ENCODE results near the gene SPATA16. TPM values are rescaled to one million over a fixed set of nuclear protein-coding genes. Genes with fewer than 3 reads are reported as not detected.

SPATA16 gene
- total RNA-seq, 3 donors from 2014 or later: not detected

GRCh38 chr3:173006006-173006405 is 135.0 kb downstream of the SPATA16 start:
- Mint-ChIP-seq H3K4me1 (ENCODE audit: low read depth) (no peaks in the 10 kb centered on the region), H3K27me3 (ENCODE audit: low read depth) (no peaks in the 10 kb centered on the region), H3K36me3 (ENCODE audit: insufficient read depth) (no peaks in the 10 kb centered on the region), H3K4me3 (no peak overlapping the region), H3K9me3 (no peaks in the 10 kb centered on the region)
- DNase-seq (no peak), ATAC-seq (no peak)

DNA sequence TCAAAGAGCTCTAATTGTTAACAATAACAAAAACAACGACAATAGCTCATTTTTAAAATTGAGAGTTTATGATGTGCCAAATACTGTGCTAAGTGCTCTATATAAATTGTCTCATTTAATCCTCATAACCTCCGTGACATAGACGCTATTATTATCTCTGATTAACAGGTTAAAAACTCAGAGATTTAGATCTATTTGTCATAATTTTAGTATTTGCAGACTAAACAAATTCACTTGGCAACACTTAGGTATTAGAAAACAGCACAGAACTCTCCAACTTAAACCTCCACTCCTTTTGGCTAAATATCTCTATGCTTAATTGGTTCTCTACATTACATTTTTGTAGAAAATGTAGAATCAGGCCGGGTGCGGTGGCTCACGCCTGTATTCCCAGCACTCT is 136.4 kb downstream of the SPATA16 start:
- H3K4me3 Mint-ChIP-seq: no peak overlapping the region
- no peaks in the 10 kb centered on the region for H3K36me3 Mint-ChIP-seq (ENCODE audit: insufficient read depth)
- ATAC-seq (no peak), DNase-seq (no peak)
- no peaks in the 10 kb centered on the region for H3K27me3 Mint-ChIP-seq (ENCODE audit: low read depth)
- H3K4me1 Mint-ChIP-seq (ENCODE audit: low read depth): no peaks in the 10 kb centered on the region
- no peaks in the 10 kb centered on the region for H3K9me3 Mint-ChIP-seq

DNA sequence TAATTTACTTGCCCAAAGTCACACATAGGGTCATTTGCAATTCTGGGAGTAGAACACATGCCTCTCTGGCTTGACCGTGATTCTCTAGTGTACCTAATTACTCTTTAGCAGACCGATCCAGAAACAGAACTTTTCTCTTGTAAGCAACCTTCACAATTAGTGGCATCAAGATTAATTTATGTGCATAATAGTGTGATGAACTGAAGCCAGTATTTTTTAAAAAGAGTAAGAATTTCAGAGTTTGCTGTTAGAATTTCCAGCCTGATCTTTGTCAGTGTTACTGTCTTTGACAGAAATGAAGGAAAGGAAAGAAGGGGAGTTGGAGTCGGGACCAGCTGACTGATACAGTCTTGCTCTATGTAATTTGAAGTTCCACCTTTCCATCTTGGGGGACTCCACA is 137.1 kb downstream of the SPATA16 start:
- H3K9me3 Mint-ChIP-seq: no peaks in the 10 kb centered on the region
- H3K27me3 Mint-ChIP-seq (ENCODE audit: low read depth): no peaks in the 10 kb centered on the region
- DNase-seq (no peak), ATAC-seq (no peak)
- no peaks in the 10 kb centered on the region for H3K36me3 Mint-ChIP-seq (ENCODE audit: insufficient read depth)
- H3K4me1 Mint-ChIP-seq (ENCODE audit: low read depth): no peaks in the 10 kb centered on the region
- H3K4me3 Mint-ChIP-seq: no peak overlapping the region

- DNase-seq (no peak), ATAC-seq (no peak)
- H3K4me3 Mint-ChIP-seq: no peak overlapping the region
- no peaks in the 10 kb centered on the region for H3K27me3 Mint-ChIP-seq (ENCODE audit: low read depth)
- no peaks in the 10 kb centered on the region for H3K4me1 Mint-ChIP-seq (ENCODE audit: low read depth)
- H3K9me3 Mint-ChIP-seq: no peaks in the 10 kb centered on the region
- H3K36me3 Mint-ChIP-seq (ENCODE audit: insufficient read depth): no peaks in the 10 kb centered on the region
These were observed 137.6 kb downstream of the SPATA16 start for GRCh38 chr3:173003471-173003870.

DNA sequence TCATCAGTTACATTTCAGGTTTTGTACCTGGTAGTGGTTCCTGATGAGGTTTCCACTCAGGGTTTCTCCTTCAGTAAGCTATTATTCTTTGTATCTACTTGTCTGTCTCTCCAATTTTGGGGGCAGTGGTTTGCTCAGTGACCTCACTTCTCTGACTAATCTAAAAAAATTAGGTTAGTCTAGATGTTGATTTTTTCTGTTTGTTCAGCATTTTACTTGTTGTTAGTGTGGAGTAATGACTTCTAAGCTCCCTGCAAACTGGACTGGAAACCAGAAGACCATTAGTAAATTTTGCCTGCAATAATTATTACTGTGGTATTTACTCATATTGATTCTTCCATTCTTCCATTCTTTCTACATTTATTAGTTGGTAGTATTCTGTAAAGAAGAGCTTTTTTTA is 139.4 kb downstream of the SPATA16 start:
- H3K36me3 Mint-ChIP-seq (ENCODE audit: insufficient read depth): no peaks in the 10 kb centered on the region
- H3K4me1 Mint-ChIP-seq (ENCODE audit: low read depth): no peaks in the 10 kb centered on the region
- H3K4me3 Mint-ChIP-seq: no peak overlapping the region
- H3K9me3 Mint-ChIP-seq: no peaks in the 10 kb centered on the region
- ATAC-seq (no peak), DNase-seq (no peak)
- no peaks in the 10 kb centered on the region for H3K27me3 Mint-ChIP-seq (ENCODE audit: low read depth)

- H3K36me3 Mint-ChIP-seq (ENCODE audit: insufficient read depth): no peaks in the 10 kb centered on the region
- ATAC-seq: no peak
- H3K4me1 Mint-ChIP-seq (ENCODE audit: low read depth): no peaks in the 10 kb centered on the region
- no peak for DNase-seq
- no peaks in the 10 kb centered on the region for H3K9me3 Mint-ChIP-seq
- H3K27me3 Mint-ChIP-seq (ENCODE audit: low read depth): no peaks in the 10 kb centered on the region
- H3K4me3 Mint-ChIP-seq: no peak overlapping the region
These were observed 140.5 kb downstream of the SPATA16 start for GRCh38 chr3:173000553-173000952.

DNA sequence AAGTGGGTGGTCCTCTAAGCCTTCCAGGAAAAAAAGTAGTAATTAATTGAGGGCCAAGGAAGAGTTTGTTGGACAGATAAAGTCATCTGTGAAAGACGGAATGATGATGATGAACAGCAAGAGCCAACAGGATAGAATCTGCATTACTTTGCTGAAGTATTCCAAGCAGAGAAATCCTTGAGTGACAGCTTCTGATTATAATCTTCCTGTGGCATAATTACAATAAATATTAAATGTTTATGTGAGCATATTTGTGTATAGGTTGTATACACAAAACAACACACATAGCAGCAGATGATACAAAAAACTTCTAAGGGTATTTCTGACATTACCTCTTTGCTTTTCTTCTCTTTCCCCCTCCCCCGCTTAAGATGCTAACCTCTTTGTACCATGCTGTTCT is 147.6 kb downstream of the SPATA16 start:
- no peaks in the 10 kb centered on the region for H3K4me1 Mint-ChIP-seq (ENCODE audit: low read depth)
- no peak overlapping the region for H3K4me3 Mint-ChIP-seq
- H3K9me3 Mint-ChIP-seq: no peaks in the 10 kb centered on the region
- no peaks in the 10 kb centered on the region for H3K36me3 Mint-ChIP-seq (ENCODE audit: insufficient read depth)
- H3K27me3 Mint-ChIP-seq (ENCODE audit: low read depth): no peaks in the 10 kb centered on the region
- ATAC-seq (no peak), DNase-seq (no peak)

- DNase-seq (no peak), ATAC-seq (no peak)
- H3K27me3 Mint-ChIP-seq (ENCODE audit: low read depth): no peaks in the 10 kb centered on the region
- H3K4me1 Mint-ChIP-seq (ENCODE audit: low read depth): no peaks in the 10 kb centered on the region
- H3K36me3 Mint-ChIP-seq (ENCODE audit: insufficient read depth): no peaks in the 10 kb centered on the region
- no peaks in the 10 kb centered on the region for H3K9me3 Mint-ChIP-seq
- no peak overlapping the region for H3K4me3 Mint-ChIP-seq
These were observed 149.5 kb downstream of the SPATA16 start for GRCh38 chr3:172991424-172991996.

DNA sequence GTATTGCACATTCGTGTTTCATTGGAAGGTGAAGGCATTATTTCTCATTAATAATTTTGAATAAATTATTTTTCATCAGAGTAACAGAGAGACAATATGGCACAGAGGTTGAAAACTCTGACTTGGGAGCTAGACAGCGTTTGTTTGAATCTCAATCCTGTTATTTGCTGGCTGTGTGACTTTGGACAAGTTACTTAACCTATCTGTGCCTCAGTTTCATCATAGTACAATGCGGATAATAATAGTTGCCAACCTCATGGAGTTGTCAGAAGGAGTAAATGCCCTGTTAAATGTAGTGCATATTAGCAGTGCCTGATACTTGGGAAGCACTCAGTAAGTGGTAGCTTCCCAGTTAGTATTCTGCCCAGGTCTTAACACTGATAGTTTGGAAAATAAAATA is 151.7 kb downstream of the SPATA16 start:
- H3K9me3 Mint-ChIP-seq: no peaks in the 10 kb centered on the region
- ATAC-seq: no peak

DNA sequence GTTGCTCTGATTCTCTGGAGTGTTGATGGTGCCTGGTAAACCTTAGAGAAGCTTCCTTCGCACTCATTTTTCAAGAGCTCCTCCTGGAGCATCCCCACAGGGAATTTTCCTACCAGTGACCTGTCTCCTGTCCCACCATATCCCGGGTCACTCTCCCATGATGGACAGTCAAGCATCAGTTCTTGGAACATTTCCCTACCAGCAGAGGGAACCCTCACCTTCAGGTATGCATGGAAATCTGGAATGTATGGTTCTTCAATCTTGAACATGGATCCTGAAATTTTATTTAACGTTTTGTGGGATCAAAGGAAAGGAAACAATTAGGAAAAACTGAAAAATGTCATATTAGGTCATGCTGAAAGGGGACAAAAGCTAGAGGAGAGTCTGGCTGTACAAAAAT is 153.8 kb downstream of the SPATA16 start:
- Mint-ChIP-seq H3K27me3 (ENCODE audit: low read depth) (no peaks in the 10 kb centered on the region), H3K4me1 (ENCODE audit: low read depth) (no peaks in the 10 kb centered on the region), H3K9me3 (no peaks in the 10 kb centered on the region), H3K36me3 (ENCODE audit: insufficient read depth) (no peaks in the 10 kb centered on the region), H3K4me3 (no peak overlapping the region)
- ATAC-seq: no peak
- no peak for DNase-seq

More for the DNA sequence above, 151.7 kb downstream of the SPATA16 start:
- DNase-seq: no peak
- Mint-ChIP-seq H3K36me3 (ENCODE audit: insufficient read depth) (no peaks in the 10 kb centered on the region), H3K4me1 (ENCODE audit: low read depth) (no peaks in the 10 kb centered on the region), H3K4me3 (no peak overlapping the region), H3K27me3 (ENCODE audit: low read depth) (no peaks in the 10 kb centered on the region)

- no peaks in the 10 kb centered on the region for H3K36me3 Mint-ChIP-seq (ENCODE audit: insufficient read depth)
- DNase-seq (no peak), ATAC-seq (no peak)
- no peak overlapping the region for H3K4me3 Mint-ChIP-seq
- H3K4me1 Mint-ChIP-seq (ENCODE audit: low read depth): no peaks in the 10 kb centered on the region
- no peaks in the 10 kb centered on the region for H3K27me3 Mint-ChIP-seq (ENCODE audit: low read depth)
- H3K9me3 Mint-ChIP-seq: no peaks in the 10 kb centered on the region
These were observed 156.1 kb downstream of the SPATA16 start for GRCh38 chr3:172984914-172985313.

GRCh38 chr3:172982736-172983364 is 158.2 kb downstream of the SPATA16 start:
- Mint-ChIP-seq H3K4me3 (no peak overlapping the region), H3K4me1 (ENCODE audit: low read depth) (no peaks in the 10 kb centered on the region), H3K27me3 (ENCODE audit: low read depth) (no peaks in the 10 kb centered on the region), H3K36me3 (ENCODE audit: insufficient read depth) (no peaks in the 10 kb centered on the region), H3K9me3 (no peaks in the 10 kb centered on the region)
- ATAC-seq (no peak), DNase-seq (no peak)

GRCh38 chr3:172981407-172981983 is 159.5 kb downstream of the SPATA16 start:
- no peaks in the 10 kb centered on the region for H3K4me1 Mint-ChIP-seq (ENCODE audit: low read depth)
- ATAC-seq (no peak), DNase-seq (no peak)
- H3K36me3 Mint-ChIP-seq (ENCODE audit: insufficient read depth): no peaks in the 10 kb centered on the region
- no peaks in the 10 kb centered on the region for H3K27me3 Mint-ChIP-seq (ENCODE audit: low read depth)
- H3K9me3 Mint-ChIP-seq: peaks cover 4% of the 10 kb centered on the region
- no peak overlapping the region for H3K4me3 Mint-ChIP-seq

DNA sequence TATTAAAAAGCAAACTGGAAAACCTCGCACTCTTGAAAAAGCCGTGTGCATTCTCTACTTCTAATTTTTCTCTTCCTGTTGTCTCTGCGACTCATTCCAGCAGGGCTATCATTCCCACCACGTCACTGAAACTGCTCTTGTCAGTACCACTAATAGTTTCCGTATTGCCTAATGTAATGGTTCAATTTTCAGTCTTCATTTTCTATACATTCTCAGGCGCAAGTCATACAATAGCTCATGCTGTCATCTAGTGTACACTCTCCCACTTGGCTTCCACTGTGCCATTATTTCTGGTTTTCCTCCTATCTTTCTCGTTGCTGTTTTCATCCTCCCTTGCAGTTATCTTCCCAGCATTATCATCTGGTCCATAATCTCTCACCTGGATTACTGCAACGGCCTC is 160.2 kb downstream of the SPATA16 start:
- Mint-ChIP-seq H3K27me3 (ENCODE audit: low read depth) (no peaks in the 10 kb centered on the region), H3K9me3 (peaks cover 4% of the 10 kb centered on the region), H3K4me3 (no peak overlapping the region), H3K4me1 (ENCODE audit: low read depth) (no peaks in the 10 kb centered on the region), H3K36me3 (ENCODE audit: insufficient read depth) (no peaks in the 10 kb centered on the region)
- DNase-seq (no peak), ATAC-seq (no peak)

DNA sequence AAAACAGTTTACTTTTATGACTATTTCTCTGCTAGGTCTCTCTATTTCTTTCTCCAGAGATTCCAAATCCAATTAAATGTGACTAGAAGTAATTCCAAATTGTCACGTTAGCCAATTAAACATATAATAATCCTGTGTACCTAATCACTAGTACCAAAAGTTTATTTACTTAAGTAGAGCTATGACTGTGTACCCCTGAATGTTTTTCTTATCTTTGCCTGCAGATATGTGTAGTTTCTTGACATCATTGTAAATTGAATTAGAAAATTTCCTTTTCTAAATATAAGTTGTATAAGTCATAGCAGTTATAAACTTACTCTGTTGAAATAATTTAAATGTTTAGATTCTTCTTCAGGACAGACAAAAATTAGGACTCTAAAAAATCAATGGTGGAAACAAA is 163.3 kb downstream of the SPATA16 start:
- H3K9me3 Mint-ChIP-seq: peaks cover 4% of the 10 kb centered on the region
- H3K27me3 Mint-ChIP-seq (ENCODE audit: low read depth): no peaks in the 10 kb centered on the region
- no peaks in the 10 kb centered on the region for H3K4me1 Mint-ChIP-seq (ENCODE audit: low read depth)
- no peak for DNase-seq
- no peak overlapping the region for H3K4me3 Mint-ChIP-seq
- ATAC-seq: no peak
- H3K36me3 Mint-ChIP-seq (ENCODE audit: insufficient read depth): no peaks in the 10 kb centered on the region
